Peyer's patch (tissue), 4 donors: ENCODE results near the gene CDH4. TPM values are rescaled to one million over a fixed set of nuclear protein-coding genes. Genes with fewer than 3 reads are reported as not detected.

Experiments used
- DNase-seq, 3 donors: peaks; one replicate each; pipeline ENCODE4 v3.0.0-alpha.2; 2017 to 2019
- H3K27ac ChIP-seq, 4 donors: fragments of 200-600 bp; sonication (generic); one replicate each; pipeline ENCODE4 v1.5.1; 2016 to 2019
- H3K27me3 ChIP-seq, 2 donors: fragments of 200-600 bp; sonication (generic); one replicate each; pipeline ENCODE4 v1.5.1; 2019
- H3K36me3 ChIP-seq, 3 donors: fragments of 200-600 bp; sonication (generic); one replicate each; pipeline ENCODE4 v1.5.1; 2016 to 2019
- H3K4me1 ChIP-seq, 4 donors: fragments of 200-600 bp; sonication (generic); one replicate each; pipeline ENCODE4 v1.5.1; 2016 to 2019
- H3K4me3 ChIP-seq, 4 donors: fragments of 200-600 bp; sonication (generic); 1 replicate in 3 of 4; 2 replicates in 1 of 4; pipeline ENCODE4 v1.5.1; 2016 to 2019; ENCODE audit warnings: mild to moderate bottlenecking in 1 of 4
- H3K9me3 ChIP-seq, 4 donors: fragments of 200-600 bp; sonication (generic); one replicate each; pipeline ENCODE4 v1.5.1; 2016 to 2019; ENCODE audit warnings: mild to moderate bottlenecking in 1 of 4
- CTCF ChIP-seq, 6 experiments: fragments of 450-650 bp in 4 of 6; fragments of 200-600 bp in 2 of 6; sonication (generic) in 1 of 6; IDR thresholded peaks; one replicate each; pipeline ENCODE4 v1.5.1; 2017 to 2019; ENCODE audit warnings: antibody characterized with exemption in 6 of 6, mild to moderate bottlenecking in 3 of 6, moderate library complexity in 1 of 6
- POLR2A ChIP-seq, 2 donors: fragments of 450-650 bp; IDR thresholded peaks; one replicate each; pipeline ENCODE4 v1.5.1; 2017; ENCODE audit warnings: antibody characterized with exemption in 2 of 2, mild to moderate bottlenecking in 2 of 2, moderate library complexity in 2 of 2
- total RNA-seq, 4 donors: library from RNA; depleted of rRNA; stranded (reverse); fragments of >200 nt; gene quantifications; one replicate each; pipeline ENCODE4 v1.1.0, GENCODE V29; 2016

The CDH4 gene
- total RNA-seq, 4 donors from 2014 or later: 0.27 TPM; not detected in 3

GRCh38 chr20:61554617-61555016 is 302.6 kb downstream of the CDH4 start:
- no peak for DNase-seq
- no peak overlapping the region for H3K27ac ChIP-seq
- no peaks in the 10 kb centered on the region for H3K36me3 ChIP-seq
- H3K9me3 ChIP-seq: no peaks in the 10 kb centered on the region
- no peaks in the 10 kb centered on the region for H3K4me1 ChIP-seq
- TF ChIP-seq CTCF (IDR thresholded peaks at IDR 0.05): no peak
- TF ChIP-seq POLR2A (IDR thresholded peaks at IDR 0.05): no peak
- no peak overlapping the region for H3K4me3 ChIP-seq
- H3K27me3 ChIP-seq: no peaks in the 10 kb centered on the region

- TF ChIP-seq POLR2A (IDR thresholded peaks at IDR 0.05) (no peak), CTCF (IDR thresholded peaks at IDR 0.05) (no peak)
- H3K36me3 ChIP-seq: no peaks in the 10 kb centered on the region
- no peaks in the 10 kb centered on the region for H3K27me3 ChIP-seq
- H3K9me3 ChIP-seq: no peaks in the 10 kb centered on the region
- H3K4me1 ChIP-seq: no peaks in the 10 kb centered on the region
- DNase-seq: no peak
- no peak overlapping the region for H3K4me3 ChIP-seq
- H3K27ac ChIP-seq: no peak overlapping the region
Observed at GRCh38 chr20:61555566-61555965, 303.5 kb downstream of the CDH4 start.

GRCh38 chr20:61556111-61556510 is 304.1 kb downstream of the CDH4 start:
- Histone ChIP-seq H3K9me3 (no peaks in the 10 kb centered on the region), H3K4me1 (no peaks in the 10 kb centered on the region), H3K27ac (no peak overlapping the region), H3K4me3 (no peak overlapping the region), H3K27me3 (no peaks in the 10 kb centered on the region), H3K36me3 (no peaks in the 10 kb centered on the region)
- DNase-seq: no peak
- TF ChIP-seq CTCF (IDR thresholded peaks at IDR 0.05): no peak
- no peak for TF ChIP-seq POLR2A (IDR thresholded peaks at IDR 0.05)

GRCh38 chr20:61556673-61557072 is 304.6 kb downstream of the CDH4 start:
- Histone ChIP-seq H3K9me3 (no peaks in the 10 kb centered on the region), H3K4me3 (no peak overlapping the region), H3K4me1 (no peaks in the 10 kb centered on the region), H3K27me3 (no peaks in the 10 kb centered on the region), H3K27ac (no peak overlapping the region), H3K36me3 (no peaks in the 10 kb centered on the region)
- DNase-seq: no peak
- TF ChIP-seq POLR2A (IDR thresholded peaks at IDR 0.05) (no peak), CTCF (IDR thresholded peaks at IDR 0.05) (no peak)

GRCh38 chr20:61557621-61558020 is 305.6 kb downstream of the CDH4 start:
- H3K27me3 ChIP-seq: no peaks in the 10 kb centered on the region
- H3K9me3 ChIP-seq: no peaks in the 10 kb centered on the region
- no peak for DNase-seq
- no peaks in the 10 kb centered on the region for H3K4me1 ChIP-seq
- TF ChIP-seq CTCF (IDR thresholded peaks at IDR 0.05) (no peak), POLR2A (IDR thresholded peaks at IDR 0.05) (no peak)
- H3K4me3 ChIP-seq: no peak overlapping the region
- no peak overlapping the region for H3K27ac ChIP-seq
- no peaks in the 10 kb centered on the region for H3K36me3 ChIP-seq

- Histone ChIP-seq H3K9me3 (no peaks in the 10 kb centered on the region), H3K36me3 (no peaks in the 10 kb centered on the region), H3K27me3 (no peaks in the 10 kb centered on the region), H3K4me3 (no peak overlapping the region), H3K4me1 (no peaks in the 10 kb centered on the region), H3K27ac (no peak overlapping the region)
- TF ChIP-seq POLR2A (IDR thresholded peaks at IDR 0.05) (no peak), CTCF (IDR thresholded peaks at IDR 0.05) (no peak)
- DNase-seq: no peak
Observed at GRCh38 chr20:61558726-61559125, 306.7 kb downstream of the CDH4 start.
